ENCODE results near the gene OTULIN. TPM values are rescaled to one million over a fixed set of nuclear protein-coding genes. Genes with fewer than 3 reads are reported as not detected.

The OTULIN gene
- total RNA-seq, 2 experiments from 2014 or later: 28.7 to 45.6 TPM

- peaks cover 12% of the 10 kb centered on the region; the same call in 1 of the 2 replicates for H3K36me3 ChIP-seq (ENCODE audit: insufficient read depth, low read length)
- no peak for TF ChIP-seq EZH2phosphoT487 (IDR thresholded peaks at IDR 0.05; ENCODE audit: borderline replicate concordance, low read depth, low read length)
- TF ChIP-seq, protein P1, sequence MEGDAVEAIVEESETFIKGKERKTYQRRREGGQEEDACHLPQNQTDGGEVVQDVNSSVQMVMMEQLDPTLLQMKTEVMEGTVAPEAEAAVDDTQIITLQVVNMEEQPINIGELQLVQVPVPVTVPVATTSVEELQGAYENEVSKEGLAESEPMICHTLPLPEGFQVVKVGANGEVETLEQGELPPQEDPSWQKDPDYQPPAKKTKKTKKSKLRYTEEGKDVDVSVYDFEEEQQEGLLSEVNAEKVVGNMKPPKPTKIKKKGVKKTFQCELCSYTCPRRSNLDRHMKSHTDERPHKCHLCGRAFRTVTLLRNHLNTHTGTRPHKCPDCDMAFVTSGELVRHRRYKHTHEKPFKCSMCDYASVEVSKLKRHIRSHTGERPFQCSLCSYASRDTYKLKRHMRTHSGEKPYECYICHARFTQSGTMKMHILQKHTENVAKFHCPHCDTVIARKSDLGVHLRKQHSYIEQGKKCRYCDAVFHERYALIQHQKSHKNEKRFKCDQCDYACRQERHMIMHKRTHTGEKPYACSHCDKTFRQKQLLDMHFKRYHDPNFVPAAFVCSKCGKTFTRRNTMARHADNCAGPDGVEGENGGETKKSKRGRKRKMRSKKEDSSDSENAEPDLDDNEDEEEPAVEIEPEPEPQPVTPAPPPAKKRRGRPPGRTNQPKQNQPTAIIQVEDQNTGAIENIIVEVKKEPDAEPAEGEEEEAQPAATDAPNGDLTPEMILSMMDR (conservative IDR thresholded peaks at IDR 0.05; ENCODE audit: low read length): peak; percentile 99
- no peak overlapping the region for H2AFZ ChIP-seq (ENCODE audit: low read length)
- H3K9me3 ChIP-seq (ENCODE audit: low read length): no peaks in the 10 kb centered on the region
- no peaks in the 10 kb centered on the region for H3K79me2 ChIP-seq (ENCODE audit: insufficient read depth, low read depth, low read length)
- ChIA-PET POLR2A (interaction anchor here (1.1 kb wide), 1 partner anchor 146 kb away, joined by 3 read pairs; no protein-coding TSS in a partner anchor), CTCF (ENCODE audit: unreplicated experiment) (interaction anchor here (1.0 to 1.4 kb wide), 3 partner anchors 35 to 143 kb away, joined by 3 read pairs; no protein-coding TSS in a partner anchor)
- no peaks in the 10 kb centered on the region for H3K9me2 ChIP-seq (ENCODE audit: insufficient read depth, low read length)
- no TSS peak for BruUV-seq (replicated peaks)
- no peak overlapping the region for H3K27ac ChIP-seq (ENCODE audit: low read depth, low read length, poor library complexity, severe bottlenecking)
- intact Hi-C loops (cut with micrococcal nuclease; ENCODE audit: unreplicated experiment): loop anchor here (1.0 kb wide), 2 partner anchors 143 to 276 kb away; no protein-coding TSS in a partner anchor
- no peaks in the 10 kb centered on the region for H3K4me1 ChIP-seq (ENCODE audit: insufficient read depth, low read length, poor library complexity, severe bottlenecking)
- no peaks in the 10 kb centered on the region for H4K20me1 ChIP-seq (ENCODE audit: insufficient read depth, low read length)
- peak; percentile 79 for DNase-seq (ENCODE audit: low spot score)
- no peak overlapping the region for H3K4me2 ChIP-seq (ENCODE audit: low read length)
- H3K4me3 ChIP-seq (ENCODE audit: low read depth, low read length, poor library complexity, severe bottlenecking): no peak overlapping the region
Observed at GRCh38 chr5:14727428-14727865, 62.9 kb downstream of the OTULIN start.

- Histone ChIP-seq H3K9me2 (ENCODE audit: insufficient read depth, low read length) (no peaks in the 10 kb centered on the region), H3K9me3 (ENCODE audit: low read length) (no peaks in the 10 kb centered on the region), H4K20me1 (ENCODE audit: insufficient read depth, low read length) (no peaks in the 10 kb centered on the region), H3K79me2 (ENCODE audit: insufficient read depth, low read depth, low read length) (no peaks in the 10 kb centered on the region), H3K27ac (ENCODE audit: low read depth, low read length, poor library complexity, severe bottlenecking) (no peak overlapping the region), H3K4me1 (ENCODE audit: insufficient read depth, low read length, poor library complexity, severe bottlenecking) (no peaks in the 10 kb centered on the region), H3K4me3 (ENCODE audit: low read depth, low read length, poor library complexity, severe bottlenecking) (no peak overlapping the region), H2AFZ (ENCODE audit: low read length) (no peak overlapping the region), H3K36me3 (ENCODE audit: insufficient read depth, low read length) (peaks cover 12% of the 10 kb centered on the region; the same call in 1 of the 2 replicates), H3K4me2 (ENCODE audit: low read length) (no peak overlapping the region)
- BruUV-seq (replicated peaks): no TSS peak
- POLR2A ChIA-PET: no interaction called here
- CTCF ChIA-PET (ENCODE audit: unreplicated experiment): interaction anchor here (1.4 kb wide), 1 partner anchor 112 kb away, joined by 3 read pairs; no protein-coding TSS in a partner anchor
- DNase-seq (ENCODE audit: low spot score): no peak
- TF ChIP-seq, protein P1 (conservative IDR thresholded peaks at IDR 0.05; ENCODE audit: low read length): no peak
- no peak for TF ChIP-seq EZH2phosphoT487 (IDR thresholded peaks at IDR 0.05; ENCODE audit: borderline replicate concordance, low read depth, low read length)
- intact Hi-C loops (cut with micrococcal nuclease; ENCODE audit: unreplicated experiment): loop anchor here (1.0 kb wide), 2 partner anchors 142 to 275 kb away; no protein-coding TSS in a partner anchor
Observed at GRCh38 chr5:14727928-14728458, 63.5 kb downstream of the OTULIN start.

DNA sequence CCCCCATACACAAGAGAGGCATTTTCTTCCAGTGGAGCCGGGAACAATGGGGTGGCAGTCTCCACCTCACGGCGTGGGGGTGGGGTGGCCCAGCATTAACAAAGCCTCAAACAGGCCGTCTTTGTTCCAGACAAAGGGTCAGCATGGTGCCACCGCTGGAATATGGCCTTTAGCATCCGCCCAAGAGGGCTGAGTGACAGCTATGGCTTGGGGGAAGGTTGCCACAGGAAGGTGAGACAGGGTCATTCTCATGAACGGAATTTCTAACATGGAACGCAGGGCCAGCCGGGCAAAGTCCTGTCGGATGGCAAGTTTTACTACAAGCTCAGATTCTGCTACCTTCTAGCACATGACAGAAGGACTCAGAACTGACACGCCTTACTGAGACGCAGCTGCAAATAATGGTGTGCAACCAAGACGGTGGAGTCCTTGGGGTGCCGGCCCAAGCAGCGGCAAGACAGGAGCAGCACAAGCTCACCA, 64.0 kb downstream of the OTULIN start:
- CTCF ChIA-PET (ENCODE audit: unreplicated experiment): no interaction called here

More for the DNA sequence above, 64.0 kb downstream of the OTULIN start:
- Histone ChIP-seq H3K4me3 (ENCODE audit: low read depth, low read length, poor library complexity, severe bottlenecking) (no peak overlapping the region), H3K27ac (ENCODE audit: low read depth, low read length, poor library complexity, severe bottlenecking) (no peak overlapping the region), H3K9me3 (ENCODE audit: low read length) (no peaks in the 10 kb centered on the region), H3K79me2 (ENCODE audit: insufficient read depth, low read depth, low read length) (no peaks in the 10 kb centered on the region), H3K4me2 (ENCODE audit: low read length) (no peak overlapping the region), H3K4me1 (ENCODE audit: insufficient read depth, low read length, poor library complexity, severe bottlenecking) (no peaks in the 10 kb centered on the region), H3K36me3 (ENCODE audit: insufficient read depth, low read length) (peaks cover 12% of the 10 kb centered on the region; the same call in 1 of the 2 replicates), H2AFZ (ENCODE audit: low read length) (no peak overlapping the region), H4K20me1 (ENCODE audit: insufficient read depth, low read length) (no peaks in the 10 kb centered on the region), H3K9me2 (ENCODE audit: insufficient read depth, low read length) (no peaks in the 10 kb centered on the region)
- BruUV-seq (replicated peaks): no TSS peak
- POLR2A ChIA-PET: no interaction called here
- intact Hi-C loops (cut with micrococcal nuclease; ENCODE audit: unreplicated experiment): no loop called here
- no peak for DNase-seq (ENCODE audit: low spot score)
- TF ChIP-seq EZH2phosphoT487 (IDR thresholded peaks at IDR 0.05; ENCODE audit: borderline replicate concordance, low read depth, low read length): no peak
- TF ChIP-seq, protein P1 (conservative IDR thresholded peaks at IDR 0.05; ENCODE audit: low read length): no peak
